ENCODE data around the gene CD207. TPM values are rescaled to one million over a fixed set of nuclear protein-coding genes. Genes with fewer than 3 reads are reported as not detected.
"Not testable (repeated sequence)": the region's sequence is repeated elsewhere in the genome, so short reads cannot be mapped to it uniquely, and the experiment has no call there.

CD207 gene
- total RNA-seq: not detected

GRCh38 chr2:70835643-70836042, at the start of gene CD207:
Gene CD207 (minus strand): TSS chr2:70835816. CDS start chr2:70835776, 40 bp downstream.
- H3K9me3 Mint-ChIP-seq: no peaks in the 10 kb centered on the region
- ChIA-PET POLR2A (no interaction called here), CTCF (no interaction called here)
- no peak within 1 kb of the TSS for H3K4me3 Mint-ChIP-seq
- DNase-seq (no peak), ATAC-seq (no peak)
- intact Hi-C loops (cut with micrococcal nuclease): no loop called here
- H3K4me1 Mint-ChIP-seq (ENCODE audit: low read depth): no peaks in the 10 kb centered on the region
- no peaks in the 10 kb centered on the region for H3K36me3 Mint-ChIP-seq (ENCODE audit: low read depth)
- H3K27me3 Mint-ChIP-seq: peaks cover 2% of the 10 kb centered on the region
- H3K27ac Mint-ChIP-seq: no peak within 1 kb of the TSS
- no peak for TF ChIP-seq CTCF (IDR thresholded peaks at IDR 0.05)

GRCh38 chr2:70878543-70878942, 42.9 kb upstream of the CD207 start:
- peaks cover 75% of the 10 kb centered on the region for H3K27me3 Mint-ChIP-seq
- intact Hi-C loops (cut with micrococcal nuclease); ATAC-seq; H3K36me3 Mint-ChIP-seq (ENCODE audit: low read depth); H3K4me3 Mint-ChIP-seq; DNase-seq; H3K9me3 Mint-ChIP-seq; H3K27ac Mint-ChIP-seq; H3K4me1 Mint-ChIP-seq (ENCODE audit: low read depth); POLR2A ChIA-PET: not testable (repeated sequence)
- CTCF ChIA-PET: interaction anchor here (1.4 to 1.9 kb wide), 3 partner anchors 41 to 89 kb away, joined by 4 to 5 read pairs (median 4); partner anchors contain the start of gene FIGLA

GRCh38 chr2:70876138-70876537, 40.5 kb upstream of the CD207 start:
- intact Hi-C loops (cut with micrococcal nuclease); DNase-seq; H3K27ac Mint-ChIP-seq; POLR2A ChIA-PET; H3K9me3 Mint-ChIP-seq; H3K4me1 Mint-ChIP-seq (ENCODE audit: low read depth); ATAC-seq; H3K4me3 Mint-ChIP-seq; H3K36me3 Mint-ChIP-seq (ENCODE audit: low read depth): not testable (repeated sequence)
- H3K27me3 Mint-ChIP-seq: peaks cover 65% of the 10 kb centered on the region
- CTCF ChIA-PET: interaction anchor here (0.8 to 9.4 kb wide), 3 partner anchors 44 to 87 kb away, joined by 4 to 117 read pairs (median 5); no protein-coding TSS in a partner anchor

GRCh38 chr2:70873541-70873940, 37.9 kb upstream of the CD207 start:
- H3K36me3 Mint-ChIP-seq (ENCODE audit: low read depth): no peaks in the 10 kb centered on the region
- no peak for TF ChIP-seq CTCF (IDR thresholded peaks at IDR 0.05)
- H3K27ac Mint-ChIP-seq: no peak overlapping the region
- peaks cover 47% of the 10 kb centered on the region for H3K27me3 Mint-ChIP-seq
- intact Hi-C loops (cut with micrococcal nuclease): loop anchor here (5.0 kb wide), 2 partner anchors 74 to 86 kb away; no protein-coding TSS in a partner anchor
- ChIA-PET CTCF (interaction anchor here (1.6 to 9.4 kb wide), 4 partner anchors 9 to 73 kb away, joined by 4 to 135 read pairs (median 64); no protein-coding TSS in a partner anchor), POLR2A (interaction anchor here (0.7 to 1.0 kb wide), 2 partner anchors 11 to 49 kb away, joined by 3 to 4 read pairs; no protein-coding TSS in a partner anchor)
- no peak for DNase-seq
- H3K9me3 Mint-ChIP-seq: peaks cover 3% of the 10 kb centered on the region
- H3K4me3 Mint-ChIP-seq: no peak overlapping the region
- no peaks in the 10 kb centered on the region for H3K4me1 Mint-ChIP-seq (ENCODE audit: low read depth)
- ATAC-seq: no peak

- ChIA-PET POLR2A (interaction anchor here (0.6 to 1.0 kb wide), 2 partner anchors 19 to 41 kb away, joined by 3 read pairs; no protein-coding TSS in a partner anchor), CTCF (interaction anchor here (0.6 to 9.4 kb wide), 39 partner anchors 9 to 197 kb away, joined by 3 to 135 read pairs (median 4); partner anchors contain the start of gene FIGLA)
- Mint-ChIP-seq H3K4me3 (no peak overlapping the region), H3K4me1 (ENCODE audit: low read depth) (no peaks in the 10 kb centered on the region), H3K27me3 (peaks cover 31% of the 10 kb centered on the region), H3K27ac (no peak overlapping the region), H3K9me3 (no peaks in the 10 kb centered on the region), H3K36me3 (ENCODE audit: low read depth) (no peaks in the 10 kb centered on the region)
- ATAC-seq (peak; percentile 96), DNase-seq (peak; percentile 90)
- intact Hi-C loops (cut with micrococcal nuclease): loop anchor here (2.0 to 5.0 kb wide), 3 partner anchors 49 to 84 kb away; no protein-coding TSS in a partner anchor
- TF ChIP-seq CTCF (IDR thresholded peaks at IDR 0.05): peak; percentile 93
These were observed 36.0 kb upstream of the CD207 start for GRCh38 chr2:70871398-70872211.

Measured in activated CD8-positive, alpha-beta T cell treated with anti-CD3 and anti-CD28 coated beads for 36 hours (primary cell).